HEK293 (cell line): ENCODE results near the gene RAB1A.

Source experiments
- CTCF ChIA-PET: fragments of 350-600 bp; formaldehyde crosslinking; extraction: SDS; loops from one replicate; lab custom pipeline; 2021; ENCODE audit warnings: antibody characterized with exemption; lab: Yijun Ruan, JAX
- POLR2A ChIA-PET: fragments of 300-600 bp; formaldehyde crosslinking; extraction: SDS; loops from one replicate; lab custom pipeline; 2020; ENCODE audit warnings: antibody characterized with exemption, inconsistent platforms; lab: Yijun Ruan, JAX
- H3K27ac ChIP-seq: fragments of 200-500 bp; sonication (Bioruptor generic); 2 replicates; pipeline ENCODE4 v1.5.1; 2014; ENCODE audit warnings: low read depth, low read length, control low read depth, inconsistent platforms; ENCODE audit errors: extremely low read depth
- H3K36me3 ChIP-seq, 2 experiments: fragments of 200-500 bp in 1 of 2; sonication (Bioruptor generic) in 1 of 2; 1 replicate in 1 of 2; 2 replicates in 1 of 2; pipeline ENCODE4 v1.5.1; 2014 to 2017; ENCODE audit warnings: inconsistent platforms in 2 of 2, low read length in 2 of 2; ENCODE audit not compliant: control insufficient read depth in 2 of 2, insufficient read depth in 1 of 2
- H3K4me1 ChIP-seq: fragments of 200-500 bp; sonication (Bioruptor generic); 2 replicates; pipeline ENCODE4 v1.5.1; 2014; ENCODE audit warnings: mild to moderate bottlenecking, low read length, inconsistent platforms; ENCODE audit not compliant: control insufficient read depth, insufficient read depth
- H3K4me3 ChIP-seq: 2 replicates; pipeline ENCODE4 v1.5.1; 2011; ENCODE audit warnings: low read depth, mild to moderate bottlenecking, control low read depth, low read length, moderate library complexity
- H3K9me3 ChIP-seq: fragments of 200-500 bp; sonication (Bioruptor generic); 2 replicates; pipeline ENCODE4 v1.5.1; 2014; ENCODE audit warnings: low read depth, low read length, inconsistent platforms; ENCODE audit not compliant: control insufficient read depth, insufficient read depth
- BCL6B ChIP-seq: fragments of 450-650 bp; formaldehyde crosslinking; IDR thresholded peaks from 2 replicates; pipeline ENCODE4 v1.5.1; 2017; ENCODE audit warnings: missing biosample characterization, missing genetic modification characterization
- ELK4 ChIP-seq: IDR thresholded peaks from 2 replicates; pipeline ENCODE4 v1.6.1; 2011; ENCODE audit warnings: mild to moderate bottlenecking, low read depth, low read length, borderline replicate concordance
- HOXC10 ChIP-seq: sonication (generic); formaldehyde crosslinking; IDR thresholded peaks from 2 replicates; pipeline ENCODE4 v1.8.1; 2023; ENCODE audit warnings: mild to moderate bottlenecking, missing genetic modification reagents
- HOXD13 ChIP-seq: sonication (generic); formaldehyde crosslinking; IDR thresholded peaks from 2 replicates; pipeline ENCODE4 v1.8.0; 2022; ENCODE audit warnings: missing genetic modification reagents, borderline replicate concordance
- MYNN ChIP-seq: fragments of 450-650 bp; formaldehyde crosslinking; IDR thresholded peaks from 2 replicates; pipeline ENCODE4 v1.5.1; 2016; ENCODE audit warnings: missing biosample characterization, missing genetic modification characterization, borderline replicate concordance
- OSR2 ChIP-seq: fragments of 450-650 bp; formaldehyde crosslinking; IDR thresholded peaks from 2 replicates; pipeline ENCODE4 v1.5.1; 2016; ENCODE audit warnings: missing biosample characterization, missing genetic modification characterization
- SP7 ChIP-seq: fragments of 450-650 bp; formaldehyde crosslinking; IDR thresholded peaks from 2 replicates; pipeline ENCODE4 v1.5.1; 2016; ENCODE audit warnings: missing biosample characterization, missing genetic modification characterization
- WT1 ChIP-seq: fragments of 450-650 bp; formaldehyde crosslinking; IDR thresholded peaks from 2 replicates; pipeline ENCODE4 v1.5.1; 2016; ENCODE audit warnings: missing biosample characterization, missing genetic modification characterization
- YY1 ChIP-seq: fragments of 450-650 bp; formaldehyde crosslinking; IDR thresholded peaks from 2 replicates; pipeline ENCODE4 v1.5.1; 2018; ENCODE audit warnings: missing biosample characterization, missing genetic modification characterization
- ZBTB8A ChIP-seq: fragments of 450-650 bp; formaldehyde crosslinking; IDR thresholded peaks from 2 replicates; pipeline ENCODE4 v1.5.1; 2016; ENCODE audit warnings: missing biosample characterization, missing genetic modification characterization
- ZEB2 ChIP-seq: fragments of 450-650 bp; formaldehyde crosslinking; IDR thresholded peaks from 2 replicates; pipeline ENCODE4 v1.5.1; 2016; ENCODE audit warnings: missing biosample characterization, missing genetic modification characterization
- ZFP41 ChIP-seq: fragments of 450-650 bp; formaldehyde crosslinking; IDR thresholded peaks from 2 replicates; pipeline ENCODE4 v1.5.1; 2016; ENCODE audit warnings: missing biosample characterization, missing genetic modification characterization, borderline replicate concordance
- ZNF132 ChIP-seq: fragments of 450-650 bp; formaldehyde crosslinking; IDR thresholded peaks from 2 replicates; pipeline ENCODE4 v1.5.1; 2017; ENCODE audit warnings: missing biosample characterization, missing genetic modification characterization, borderline replicate concordance
- ZNF146 ChIP-seq: fragments of 450-650 bp; formaldehyde crosslinking; IDR thresholded peaks from 2 replicates; pipeline ENCODE4 v1.5.1; 2016; ENCODE audit warnings: missing biosample characterization, missing genetic modification characterization
- ZNF148 ChIP-seq: fragments of 450-650 bp; formaldehyde crosslinking; IDR thresholded peaks from 2 replicates; pipeline ENCODE4 v1.5.0; 2017; ENCODE audit warnings: missing biosample characterization, missing genetic modification characterization, borderline replicate concordance
- ZNF155 ChIP-seq: fragments of 450-650 bp; formaldehyde crosslinking; IDR thresholded peaks from 2 replicates; pipeline ENCODE4 v1.5.1; 2016; ENCODE audit warnings: missing biosample characterization, missing genetic modification characterization
- ZNF280D ChIP-seq: fragments of 450-650 bp; formaldehyde crosslinking; IDR thresholded peaks from 2 replicates; pipeline ENCODE4 v1.5.1; 2016; ENCODE audit warnings: missing biosample characterization, missing genetic modification characterization
- ZNF302 ChIP-seq: fragments of 450-650 bp; formaldehyde crosslinking; IDR thresholded peaks from 2 replicates; pipeline ENCODE4 v1.5.1; 2016; ENCODE audit warnings: missing biosample characterization, missing genetic modification characterization, low read depth
- ZNF362 ChIP-seq: fragments of 450-650 bp; formaldehyde crosslinking; IDR thresholded peaks from 2 replicates; pipeline ENCODE4 v1.5.1; 2016; ENCODE audit warnings: missing biosample characterization, missing genetic modification characterization
- ZNF398 ChIP-seq: fragments of 450-650 bp; formaldehyde crosslinking; IDR thresholded peaks from 2 replicates; pipeline ENCODE4 v1.5.1; 2017; ENCODE audit warnings: missing biosample characterization, missing genetic modification characterization
- ZNF544 ChIP-seq: fragments of 450-650 bp; formaldehyde crosslinking; IDR thresholded peaks from 2 replicates; pipeline ENCODE4 v1.5.0; 2017; ENCODE audit warnings: missing biosample characterization, missing genetic modification characterization
- ZNF629 ChIP-seq: fragments of 450-650 bp; formaldehyde crosslinking; IDR thresholded peaks from 2 replicates; pipeline ENCODE4 v1.5.1; 2017; ENCODE audit warnings: missing biosample characterization, missing genetic modification characterization
- ZNF837 ChIP-seq: fragments of 450-650 bp; formaldehyde crosslinking; IDR thresholded peaks from 2 replicates; pipeline ENCODE4 v1.5.1; 2016; ENCODE audit warnings: missing biosample characterization, missing genetic modification characterization
- ZSCAN5A ChIP-seq: fragments of 450-650 bp; formaldehyde crosslinking; IDR thresholded peaks from 2 replicates; pipeline ENCODE4 v1.5.1; 2016; ENCODE audit warnings: missing biosample characterization, missing genetic modification characterization

RAB1A gene

GRCh38 chr2:65137197-65137775 is 7.4 kb upstream of the RAB1A start (continued):
- TF ChIP-seq ZNF398 (tag by site-specific recombination) (no peak), ZNF302 (tag by site-specific recombination) (no peak), ZNF544 (tag by site-specific recombination) (no peak), WT1 (tag by site-specific recombination) (no peak), HOXC10 (no peak), ZNF280D (tag by site-specific recombination) (no peak), BCL6B (tag by site-specific recombination) (no peak), ZNF155 (tag by site-specific recombination) (no peak), MYNN (tag by site-specific recombination) (0 out of 2 replicates have a peak, but pooled peaks have one; percentile 32), ZBTB8A (peak; percentile 85), ZEB2 (tag by site-specific recombination) (no peak), ZNF132 (tag by site-specific recombination) (no peak), ZNF629 (tag by site-specific recombination) (peak; percentile 68), ELK4 (no peak), HOXD13 (no peak), OSR2 (tag by site-specific recombination) (no peak), ZNF837 (no peak), SP7 (tag by site-specific recombination) (no peak), YY1 (no peak), ZFP41 (tag by site-specific recombination) (no peak)

- H3K27ac ChIP-seq: no peak overlapping the region
- TF ChIP-seq ZNF148 (tag by site-specific recombination) (no peak), ZNF146 (tag by site-specific recombination) (no peak), ZSCAN5A (tag by site-specific recombination) (no peak), ZNF362 (tag by site-specific recombination) (no peak)
Measured at GRCh38 chr2:65136253-65136652, 6.3 kb upstream of the RAB1A start.

More at GRCh38 chr2:65136253-65136652, 6.3 kb upstream of the RAB1A start:
- CTCF ChIA-PET: no interaction called here
- no peaks in the 10 kb centered on the region for H3K9me3 ChIP-seq
- H3K4me1 ChIP-seq: no peaks in the 10 kb centered on the region
- POLR2A ChIA-PET: interaction anchor here (0.6 to 1.2 kb wide), 2 partner anchors 35 to 91 kb away, joined by 3 to 6 read pairs; partner anchors contain the start of gene ACTR2
- no peaks in the 10 kb centered on the region for H3K36me3 ChIP-seq
- no peak overlapping the region for H3K4me3 ChIP-seq
